UCSD-AML1 (cell line): Measurements from ENCODE around the gene GSTT4.
"Not testable (repeated sequence)": the region's sequence is repeated elsewhere in the genome, so short reads cannot be mapped to it uniquely, and the experiment has no call there.

ENCODE experiments used
- DNase-seq: peaks from one replicate; lab custom pipeline; 2025; ENCODE audit not compliant: unreplicated experiment; lab: John Stamatoyannopoulos, UW

The GSTT4 gene

GRCh38 chr22:24025475-24025874 lies 20.2 kb upstream of the GSTT4 start:
- DNase-seq = no peak

GRCh38 chr22:24024354-24024753 lies 19.1 kb upstream of the GSTT4 start:
- no peak for DNase-seq

GRCh38 chr22:24023204-24023789 lies 18.0 kb upstream of the GSTT4 start:
- DNase-seq = no peak

DNA sequence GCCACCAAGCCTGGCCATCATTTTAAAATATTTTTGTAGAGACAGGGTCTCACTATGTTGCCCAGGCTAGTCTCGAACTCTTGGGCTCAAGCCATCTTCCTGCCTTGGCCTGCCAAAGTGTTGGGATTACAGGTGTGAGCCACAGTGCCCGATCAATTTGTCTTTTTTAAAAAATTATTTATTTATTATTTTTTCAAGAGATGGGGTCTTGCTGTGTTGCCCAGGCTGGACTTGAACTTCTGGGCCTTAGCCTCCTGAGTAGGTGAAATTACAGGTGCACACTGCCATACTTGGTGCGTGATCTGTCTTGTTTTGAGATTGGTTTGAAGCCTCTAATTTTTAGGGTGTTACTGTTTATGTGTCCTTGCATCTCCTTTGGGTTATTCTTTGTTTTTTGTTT lies 16.1 kb upstream of the GSTT4 start:
- DNase-seq = no peak

DNA sequence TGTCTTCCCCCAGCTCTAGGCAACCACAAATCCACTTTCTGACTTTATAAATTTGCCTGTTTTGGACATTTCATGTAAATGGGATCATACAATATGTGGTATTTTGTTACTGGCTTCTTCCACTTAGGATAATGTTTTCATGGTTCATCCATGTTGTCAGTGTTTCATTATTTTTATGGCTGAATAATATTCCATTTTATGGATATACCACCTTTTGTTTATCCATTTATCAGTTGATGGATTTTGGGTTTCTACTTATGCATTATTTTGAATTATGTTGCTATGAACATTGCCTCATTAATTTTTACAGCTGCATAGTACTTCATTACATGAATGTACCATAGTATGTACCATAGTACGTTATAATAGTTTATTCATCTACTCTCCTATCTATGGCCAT lies 10.9 kb upstream of the GSTT4 start:
- DNase-seq = no peak

GRCh38 chr22:24011735-24012068 lies 6.4 kb upstream of the GSTT4 start:
- no peak for DNase-seq

GRCh38 chr22:24010018-24010391 lies 4.8 kb upstream of the GSTT4 start:
- DNase-seq = no peak

DNA sequence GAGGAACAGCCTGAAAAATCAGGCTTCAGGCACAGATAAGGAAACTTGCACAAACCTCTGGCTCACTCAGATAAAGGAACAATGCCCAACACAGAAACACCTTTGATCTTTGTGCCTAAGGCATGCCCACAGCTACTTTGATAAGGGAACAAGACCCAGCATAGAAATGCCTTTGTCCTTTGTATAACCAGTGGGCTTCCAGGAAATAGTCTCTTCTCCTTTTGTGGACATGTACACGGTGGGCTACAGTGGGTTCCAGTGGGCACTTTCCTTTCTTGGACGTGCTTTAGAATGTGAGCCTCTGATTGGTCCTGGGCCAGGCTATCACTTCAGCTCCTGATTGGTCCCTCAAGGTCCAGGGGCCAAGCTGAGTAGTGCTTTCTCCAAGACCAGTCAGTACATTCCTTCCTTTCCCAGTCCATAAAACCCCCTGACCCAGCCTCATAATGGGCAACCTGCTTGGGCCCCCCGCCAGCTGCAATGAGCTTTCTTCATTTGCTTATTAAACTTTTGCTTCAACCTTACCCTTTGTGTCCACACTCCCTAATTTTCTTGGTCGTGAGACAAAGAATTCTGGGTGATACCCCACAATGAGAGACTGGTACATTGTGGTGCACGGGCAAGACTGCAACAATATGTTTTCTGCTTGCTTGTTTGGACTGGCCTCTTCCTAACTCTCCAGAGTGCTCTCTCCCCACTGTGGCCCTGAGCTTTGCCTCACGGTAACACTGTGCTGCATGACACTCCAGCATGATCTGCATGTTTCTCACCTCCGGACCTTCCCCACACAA lies 4.2 kb upstream of the GSTT4 start:
- DNase-seq = no peak

DNA sequence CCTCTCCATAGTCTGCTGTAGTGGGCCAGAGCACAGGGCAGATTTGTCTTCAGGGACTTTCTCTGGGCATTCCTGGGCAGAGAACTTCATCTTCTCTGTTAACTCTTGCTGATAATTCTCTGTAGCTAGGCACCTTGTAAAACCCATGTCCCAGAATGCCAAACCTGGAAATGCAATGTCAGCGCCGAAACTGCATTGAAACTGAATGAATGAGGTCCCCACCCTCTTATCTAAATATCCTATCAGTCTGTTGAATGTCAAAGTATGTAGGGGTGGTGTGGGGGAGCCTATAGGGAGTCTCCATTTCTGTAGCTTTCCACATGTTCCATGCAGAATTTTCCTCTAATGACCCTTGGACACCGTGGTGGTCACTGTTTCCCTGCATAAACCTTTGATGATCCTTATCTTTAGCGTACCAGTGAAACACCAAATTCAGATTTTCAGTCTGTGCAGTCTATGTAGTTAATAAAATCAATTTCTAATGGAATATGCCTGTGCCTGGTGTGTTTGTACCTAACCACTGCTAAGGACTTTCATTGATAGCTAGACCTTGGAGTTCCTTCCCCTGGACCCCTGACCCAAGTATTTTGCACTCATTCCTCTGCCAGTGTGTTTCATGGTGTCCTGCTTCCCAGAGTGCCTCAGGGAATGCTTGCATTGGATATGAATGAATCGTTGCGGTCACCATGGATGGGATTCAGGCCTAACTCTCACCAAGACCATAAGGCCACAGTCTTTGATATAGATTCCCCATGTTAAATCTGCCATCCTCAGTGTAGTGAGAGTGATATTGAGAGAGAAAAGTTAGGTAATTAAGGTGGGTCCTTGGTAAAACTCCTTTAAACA lies 3.4 kb upstream of the GSTT4 start:
- no peak for DNase-seq

- no peak for DNase-seq
Observed at GRCh38 chr22:24008022-24008283, 2.7 kb upstream of the GSTT4 start.

- no peak for DNase-seq
Observed at GRCh38 chr22:24007253-24008021, 2.2 kb upstream of the GSTT4 start.

DNA sequence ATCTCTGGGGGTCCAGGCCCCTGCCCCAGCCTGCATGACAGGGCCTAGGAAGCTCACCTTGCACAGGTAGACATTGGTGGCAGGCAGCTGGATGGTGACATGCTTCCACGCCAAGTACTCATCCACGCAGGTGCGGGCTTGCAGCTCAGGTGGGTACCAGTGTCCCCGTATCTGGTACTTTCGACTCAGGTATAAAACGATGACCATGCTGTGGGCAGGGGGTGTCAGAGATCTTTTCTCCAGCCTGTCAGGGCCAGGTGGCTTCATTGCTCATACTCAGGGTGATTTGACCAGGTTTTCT lies 1.6 kb upstream of the GSTT4 start:
- no peak for DNase-seq

DNA sequence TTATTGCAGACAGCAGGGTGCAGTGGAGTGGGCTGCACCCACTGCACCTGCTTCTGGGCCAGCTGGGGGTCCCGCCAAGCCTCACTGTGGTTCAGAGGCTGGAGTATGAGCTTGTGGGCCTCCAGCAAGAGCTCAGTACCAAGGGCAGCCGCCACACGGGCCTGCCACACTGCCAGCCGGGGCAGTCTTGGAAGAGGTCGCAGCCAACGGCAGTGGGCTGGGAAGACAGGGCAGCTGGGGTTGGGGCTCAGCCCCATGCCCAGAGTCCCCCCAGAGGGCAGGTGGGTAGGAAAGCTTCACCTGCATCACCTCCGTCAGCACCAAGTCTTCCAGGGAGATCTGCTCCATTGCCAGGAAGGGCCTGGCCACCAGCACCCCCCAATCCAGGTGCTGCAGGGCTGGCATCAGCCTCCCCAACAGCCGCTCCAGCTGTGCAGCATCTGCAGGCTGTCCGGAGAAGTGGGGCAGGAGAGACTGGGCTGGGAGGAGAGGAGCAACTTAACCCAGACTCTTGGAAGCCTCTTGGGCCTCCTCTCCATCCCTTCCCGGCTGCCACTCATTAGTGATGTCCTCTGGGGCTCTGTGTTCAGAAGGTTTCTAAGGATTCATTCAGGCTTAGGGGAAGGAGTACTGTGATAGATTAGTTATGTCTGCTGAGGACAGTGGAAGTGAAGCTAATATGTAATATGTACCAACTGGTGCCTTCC lies 1.1 kb upstream of the GSTT4 start:
- no peak for DNase-seq

DNA sequence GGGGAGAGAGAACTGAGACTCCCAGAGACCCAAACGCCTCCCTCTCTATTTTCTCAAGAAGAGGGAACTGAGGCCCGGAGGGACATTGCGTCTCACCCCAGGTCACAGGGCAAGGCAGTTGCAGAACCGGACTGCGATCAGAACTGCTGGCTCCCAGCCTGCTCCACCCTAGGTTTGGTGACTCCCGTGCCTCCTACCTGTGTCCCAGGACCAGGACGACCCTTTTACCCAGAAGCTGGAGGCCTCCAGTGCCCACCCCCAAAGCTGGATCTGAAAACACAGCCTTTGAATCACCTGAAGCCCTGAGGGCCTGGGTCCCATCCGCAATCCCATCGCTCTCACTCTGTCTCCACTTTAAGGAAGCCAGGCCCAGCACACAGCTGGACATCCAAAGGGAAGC lies 1.4 kb downstream of the GSTT4 start:
- DNase-seq = no peak

GRCh38 chr22:24002851-24003250 lies 2.4 kb downstream of the GSTT4 start:
- DNase-seq = no peak

GRCh38 chr22:24002272-24002671 lies 3.0 kb downstream of the GSTT4 start:
- DNase-seq = no peak

DNA sequence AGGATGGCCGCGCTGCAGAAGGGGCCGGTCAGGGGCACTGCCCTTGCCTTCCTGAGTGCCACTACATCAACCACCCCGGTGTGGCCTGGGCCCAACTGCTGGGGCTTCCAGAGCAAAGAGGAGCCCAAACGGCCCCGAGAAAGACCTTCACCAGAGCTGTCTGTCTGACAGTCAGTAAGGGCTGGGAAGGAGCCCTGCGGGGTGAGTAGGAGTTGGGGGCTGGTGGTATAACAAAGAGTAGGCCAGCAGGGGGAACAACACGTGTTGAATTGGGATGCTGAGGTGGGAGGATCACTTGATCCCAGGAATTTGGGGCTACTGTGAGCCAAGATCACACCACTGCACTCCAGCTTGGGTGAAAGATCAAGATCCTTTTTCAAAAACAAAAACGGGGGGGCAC lies 3.9 kb downstream of the GSTT4 start:
- DNase-seq = no peak

DNA sequence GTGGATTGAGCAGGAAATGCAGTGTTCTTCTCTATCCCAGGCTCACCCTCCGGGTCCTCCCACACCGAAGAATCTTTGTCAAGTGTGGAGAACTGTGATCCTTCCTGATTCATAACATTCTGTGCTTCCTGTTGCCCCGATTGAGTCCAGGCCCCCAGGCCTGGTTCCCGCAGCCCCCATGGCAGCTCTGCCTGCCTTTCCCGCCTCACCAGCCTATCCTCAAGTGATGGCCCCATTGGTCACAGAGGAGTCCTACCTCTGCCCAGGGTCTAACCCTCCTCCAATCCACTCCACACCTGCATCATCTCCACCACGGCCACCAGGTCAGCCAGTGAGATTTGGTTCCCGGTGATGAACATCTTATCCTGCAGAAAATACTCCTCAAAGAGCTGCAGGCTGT lies 5.5 kb downstream of the GSTT4 start:
- not testable (repeated sequence) for DNase-seq

- no peak for DNase-seq
Observed at GRCh38 chr22:23997092-23997491, 8.2 kb downstream of the GSTT4 start.

GRCh38 chr22:23993581-23994177 lies 11.6 kb downstream of the GSTT4 start:
- DNase-seq = not testable (repeated sequence)

DNA sequence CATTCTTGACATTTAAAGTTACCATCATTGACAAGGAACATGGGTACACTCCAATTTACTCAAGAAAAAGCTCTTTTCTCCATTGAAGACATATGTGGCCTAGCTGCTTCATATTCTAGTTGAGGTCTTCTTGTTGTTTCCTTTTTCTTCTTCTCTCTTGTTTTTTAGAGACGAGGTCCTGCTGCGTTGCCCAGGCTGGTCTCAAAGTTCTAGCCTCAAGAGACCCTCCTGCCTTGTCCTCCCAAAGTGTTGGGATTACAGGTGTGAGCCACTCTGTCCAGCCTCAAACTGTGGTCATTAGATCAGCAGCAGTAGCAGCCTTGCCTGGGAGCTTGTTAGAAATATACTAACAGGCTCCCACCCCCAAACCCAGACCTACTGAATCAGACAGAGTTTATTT lies 12.2 kb downstream of the GSTT4 start:
- DNase-seq = not testable (repeated sequence)
